ENCODE data around the gene PPP5C. TPM values are rescaled to one million over a fixed set of nuclear protein-coding genes. Genes with fewer than 3 reads are reported as not detected.
"Not testable (repeated sequence)": the region's sequence is repeated elsewhere in the genome, so short reads cannot be mapped to it uniquely, and the experiment has no call there.

The PPP5C gene
- total RNA-seq = 10 to 100 TPM; 56.6 to 73.7 TPM

GRCh38 chr19:46346821-46347571, at the start of gene PPP5C:
Gene PPP5C, plus strand, starts transcription at chr19:46347087. Its CDS starts 10 bp downstream, at chr19:46347097.
- ATAC-seq (replicated peaks in 1 of 2) = peak; percentile 77 to 81
- peak; percentile 92 to 94 for DNase-seq
- H3K4me1 Mint-ChIP-seq (ENCODE audit: low read depth) = peaks cover 61% of the 10 kb centered on the region
- no peaks in the 10 kb centered on the region for H3K27me3 Mint-ChIP-seq (ENCODE audit: low read depth)
- no peaks in the 10 kb centered on the region for H3K9me3 Mint-ChIP-seq
- H3K4me3 Mint-ChIP-seq = peak within 1 kb of the TSS; percentile 89 to 95
- H3K36me3 Mint-ChIP-seq (ENCODE audit: insufficient read depth in 2 of 2) = peaks cover 3 to 12% of the 10 kb centered on the region in 2 donors
- H3K27ac Mint-ChIP-seq = peak within 1 kb of the TSS; percentile 88

GRCh38 chr19:46297700-46298478, 49.0 kb upstream of the PPP5C start:
- H3K4me1 Mint-ChIP-seq (ENCODE audit: low read depth) = no peaks in the 10 kb centered on the region

GRCh38 chr19:46298479-46299003, 48.3 kb upstream of the PPP5C start:
- H3K9me3 Mint-ChIP-seq = no peaks in the 10 kb centered on the region
- no peak overlapping the region for H3K4me3 Mint-ChIP-seq
- H3K4me1 Mint-ChIP-seq (ENCODE audit: low read depth) = no peaks in the 10 kb centered on the region
- DNase-seq (no peak), ATAC-seq (replicated peaks in 1 of 2) (no peak)
- no peak overlapping the region for H3K27ac Mint-ChIP-seq
- no peaks in the 10 kb centered on the region for H3K36me3 Mint-ChIP-seq (ENCODE audit: insufficient read depth in 2 of 2)
- peaks cover 30% of the 10 kb centered on the region for H3K27me3 Mint-ChIP-seq (ENCODE audit: low read depth)

More at GRCh38 chr19:46297700-46298478, 49.0 kb upstream of the PPP5C start:
- H3K27me3 Mint-ChIP-seq (ENCODE audit: low read depth) = peaks cover 30% of the 10 kb centered on the region
- H3K4me3 Mint-ChIP-seq = no peak overlapping the region
- ATAC-seq (replicated peaks in 1 of 2) = no peak
- no peak for DNase-seq
- no peak overlapping the region for H3K27ac Mint-ChIP-seq
- H3K9me3 Mint-ChIP-seq = no peaks in the 10 kb centered on the region
- no peaks in the 10 kb centered on the region for H3K36me3 Mint-ChIP-seq (ENCODE audit: insufficient read depth in 2 of 2)

- no peaks in the 10 kb centered on the region for H3K9me3 Mint-ChIP-seq
- no peaks in the 10 kb centered on the region for H3K36me3 Mint-ChIP-seq (ENCODE audit: insufficient read depth in 2 of 2)
- no peak overlapping the region for H3K4me3 Mint-ChIP-seq
- peaks cover 29% of the 10 kb centered on the region for H3K27me3 Mint-ChIP-seq (ENCODE audit: low read depth)
- ATAC-seq (replicated peaks in 1 of 2) = no peak
- H3K27ac Mint-ChIP-seq = no peak overlapping the region
- DNase-seq = no peak
- H3K4me1 Mint-ChIP-seq (ENCODE audit: low read depth) = no peaks in the 10 kb centered on the region
These were observed 47.8 kb upstream of the PPP5C start for GRCh38 chr19:46299004-46299509.

- no peaks in the 10 kb centered on the region for H3K4me1 Mint-ChIP-seq (ENCODE audit: low read depth)
- H3K27me3 Mint-ChIP-seq (ENCODE audit: low read depth) = peaks cover 23% of the 10 kb centered on the region
- ATAC-seq (replicated peaks in 1 of 2) = no peak
- no peaks in the 10 kb centered on the region for H3K9me3 Mint-ChIP-seq
- H3K36me3 Mint-ChIP-seq (ENCODE audit: insufficient read depth in 2 of 2) = no peaks in the 10 kb centered on the region
- no peak for DNase-seq
- no peak overlapping the region for H3K27ac Mint-ChIP-seq
- no peak overlapping the region for H3K4me3 Mint-ChIP-seq
These were observed 47.2 kb upstream of the PPP5C start for GRCh38 chr19:46299695-46300094.

- no peak overlapping the region for H3K4me3 Mint-ChIP-seq
- H3K27me3 Mint-ChIP-seq (ENCODE audit: low read depth) = no peaks in the 10 kb centered on the region
- peaks cover 7 to 10% of the 10 kb centered on the region in 2 donors for H3K9me3 Mint-ChIP-seq
- no peak for ATAC-seq (replicated peaks in 1 of 2)
- peaks cover 4 to 5% of the 10 kb centered on the region in 2 donors for H3K36me3 Mint-ChIP-seq (ENCODE audit: insufficient read depth in 2 of 2)
- DNase-seq = no peak
- H3K27ac Mint-ChIP-seq = no peak overlapping the region
- no peaks in the 10 kb centered on the region for H3K4me1 Mint-ChIP-seq (ENCODE audit: low read depth)
These were observed 43.6 kb upstream of the PPP5C start for GRCh38 chr19:46303322-46303690.

- H3K9me3 Mint-ChIP-seq = peaks cover 7 to 10% of the 10 kb centered on the region in 2 donors
- no peak for DNase-seq
- H3K4me1 Mint-ChIP-seq (ENCODE audit: low read depth) = no peaks in the 10 kb centered on the region
- no peak overlapping the region for H3K27ac Mint-ChIP-seq
- H3K4me3 Mint-ChIP-seq = no peak overlapping the region
- H3K36me3 Mint-ChIP-seq (ENCODE audit: insufficient read depth in 2 of 2) = peaks cover 4 to 5% of the 10 kb centered on the region in 2 donors
- no peak for ATAC-seq (replicated peaks in 1 of 2)
- no peaks in the 10 kb centered on the region for H3K27me3 Mint-ChIP-seq (ENCODE audit: low read depth)
These were observed 43.0 kb upstream of the PPP5C start for GRCh38 chr19:46303691-46304397.

- Mint-ChIP-seq H3K9me3 (peaks cover 7 to 10% of the 10 kb centered on the region in 2 donors), H3K27ac (no peak overlapping the region), H3K4me3 (no peak overlapping the region), H3K36me3 (ENCODE audit: insufficient read depth in 2 of 2) (peaks cover 4 to 5% of the 10 kb centered on the region in 2 donors), H3K27me3 (ENCODE audit: low read depth) (no peaks in the 10 kb centered on the region), H3K4me1 (ENCODE audit: low read depth) (no peaks in the 10 kb centered on the region)
- ATAC-seq (replicated peaks in 1 of 2) (no peak), DNase-seq (no peak)
These were observed 40.4 kb upstream of the PPP5C start for GRCh38 chr19:46306501-46306900.

GRCh38 chr19:46308510-46308909, 38.4 kb upstream of the PPP5C start:
- ATAC-seq (replicated peaks in 1 of 2) = no peak
- H3K4me1 Mint-ChIP-seq (ENCODE audit: low read depth) = no peaks in the 10 kb centered on the region

GRCh38 chr19:46309056-46309455, 37.8 kb upstream of the PPP5C start:
- DNase-seq (no peak), ATAC-seq (replicated peaks in 1 of 2) (no peak)
- Mint-ChIP-seq H3K4me1 (ENCODE audit: low read depth) (no peaks in the 10 kb centered on the region), H3K27me3 (ENCODE audit: low read depth) (no peaks in the 10 kb centered on the region), H3K9me3 (peaks cover 7 to 10% of the 10 kb centered on the region in 2 donors), H3K4me3 (no peak overlapping the region), H3K36me3 (ENCODE audit: insufficient read depth in 2 of 2) (peaks cover 4 to 5% of the 10 kb centered on the region in 2 donors), H3K27ac (no peak overlapping the region)

More at GRCh38 chr19:46308510-46308909, 38.4 kb upstream of the PPP5C start:
- H3K4me3 Mint-ChIP-seq = no peak overlapping the region
- H3K27ac Mint-ChIP-seq = no peak overlapping the region
- H3K36me3 Mint-ChIP-seq (ENCODE audit: insufficient read depth in 2 of 2) = peaks cover 4 to 5% of the 10 kb centered on the region in 2 donors
- peaks cover 7 to 10% of the 10 kb centered on the region in 2 donors for H3K9me3 Mint-ChIP-seq
- H3K27me3 Mint-ChIP-seq (ENCODE audit: low read depth) = no peaks in the 10 kb centered on the region
- DNase-seq = no peak

GRCh38 chr19:46311444-46311843, 35.4 kb upstream of the PPP5C start:
- Mint-ChIP-seq H3K4me1 (ENCODE audit: low read depth) (no peaks in the 10 kb centered on the region), H3K4me3 (no peak overlapping the region), H3K9me3 (peaks cover 3 to 4% of the 10 kb centered on the region in 2 donors), H3K36me3 (ENCODE audit: insufficient read depth in 2 of 2) (peaks cover 0 to 2% of the 10 kb centered on the region in 2 donors), H3K27ac (no peak overlapping the region), H3K27me3 (ENCODE audit: low read depth) (no peaks in the 10 kb centered on the region)
- ATAC-seq (replicated peaks in 1 of 2) (no peak), DNase-seq (no peak)

GRCh38 chr19:46313540-46314469, 33.1 kb upstream of the PPP5C start:
- H3K9me3 Mint-ChIP-seq; H3K36me3 Mint-ChIP-seq (ENCODE audit: insufficient read depth in 2 of 2); H3K27me3 Mint-ChIP-seq (ENCODE audit: low read depth); DNase-seq; H3K4me1 Mint-ChIP-seq (ENCODE audit: low read depth); H3K4me3 Mint-ChIP-seq; H3K27ac Mint-ChIP-seq; ATAC-seq (replicated peaks in 1 of 2): not testable (repeated sequence)

Data from activated T-cell treated with anti-CD3 and anti-CD28 coated beads, Interleukin-2, amount 50 U/mL, for 72 hours (primary cell).